Panc1 (cell line): ENCODE measurements around the gene GRIN2A. TPM values are rescaled to one million over a fixed set of nuclear protein-coding genes. Genes with fewer than 3 reads are reported as not detected.

ENCODE experiments used
- ATAC-seq: fragments of 200-7000 bp; cut with Tn5 transposase; 2 replicates; pipeline ENCODE4 v1.9.1; 2020; ENCODE audit warnings: mild to moderate bottlenecking, moderate library complexity
- BruUV-seq: library from RNA; stranded (reverse); fragments of 400-500 nt; replicated peaks from 2 replicates; lab custom pipeline; 2021; lab: Mats Ljungman, UMichigan
- CTCF ChIA-PET: fragments of 300-600 bp; sonication (Branson Sonifier 250); formaldehyde crosslinking; loops from one replicate; lab custom pipeline; 2022; ENCODE audit warnings: antibody characterized with exemption; lab: Charles Lee
- POLR2A ChIA-PET: fragments of 300-600 bp; sonication (Branson Sonifier 250); formaldehyde crosslinking; loops from one replicate; lab custom pipeline; 2022; ENCODE audit warnings: antibody characterized with exemption; lab: Charles Lee
- DNase-seq: peaks from one replicate; pipeline ENCODE4 v3.0.0-alpha.2; 2010; ENCODE audit warnings: low read depth, low spot score
- H3K27ac ChIP-seq: 2 replicates; pipeline ENCODE4 v1.5.1; 2011; ENCODE audit warnings: mild to moderate bottlenecking, low read length, inconsistent platforms
- H3K27me3 ChIP-seq: fragments of 200-500 bp; sonication (Bioruptor generic); 2 replicates; pipeline ENCODE4 v1.6.0; 2014; ENCODE audit warnings: low read length, inconsistent platforms; ENCODE audit not compliant: control insufficient read depth, insufficient read depth
- H3K36me3 ChIP-seq: fragments of 200-500 bp; sonication (Bioruptor generic); 2 replicates; pipeline ENCODE4 v1.5.1; 2014; ENCODE audit warnings: inconsistent platforms, mild to moderate bottlenecking, low read length, moderate library complexity; ENCODE audit not compliant: control insufficient read depth, insufficient read depth
- H3K4me1 ChIP-seq: 2 replicates; pipeline ENCODE4 v1.5.1; 2011; ENCODE audit warnings: inconsistent platforms, mild to moderate bottlenecking, low read length, moderate library complexity; ENCODE audit not compliant: control insufficient read depth, insufficient read depth
- H3K4me3 ChIP-seq, 2 experiments: 2 replicates each; pipeline ENCODE4 v1.5.1; 2011 to 2012; ENCODE audit warnings: low read depth in 2 of 2, low read length in 2 of 2, mild to moderate bottlenecking in 2 of 2, inconsistent platforms in 1 of 2, moderate library complexity in 1 of 2
- H3K9me3 ChIP-seq: fragments of 200-500 bp; sonication (Bioruptor generic); 2 replicates; pipeline ENCODE4 v1.5.1; 2014; ENCODE audit warnings: low read depth, mild to moderate bottlenecking, inconsistent platforms, low read length, moderate library complexity; ENCODE audit not compliant: control insufficient read depth, insufficient read depth
- CTCF ChIP-seq: fragments of 450-650 bp; IDR thresholded peaks from 2 replicates; pipeline ENCODE4 v1.5.1; 2017; ENCODE audit warnings: mild to moderate bottlenecking
- POLR2AphosphoS5 ChIP-seq: IDR thresholded peaks from 2 replicates; pipeline ENCODE4 v1.6.1; 2012; ENCODE audit warnings: mild to moderate bottlenecking, low read depth, low read length, moderate library complexity
- REST ChIP-seq, 2 experiments: IDR thresholded peaks; 2 replicates each; pipeline ENCODE4 v1.6.1; 2011 to 2012; ENCODE audit warnings: low read depth in 2 of 2, control low read depth in 1 of 2, low read length in 1 of 2, mild to moderate bottlenecking in 1 of 2, moderate library complexity in 1 of 2; ENCODE audit not compliant: insufficient read depth in 1 of 2
- SIN3A ChIP-seq: IDR thresholded peaks from 2 replicates; pipeline ENCODE4 v1.6.1; 2012; ENCODE audit warnings: low read depth, mild to moderate bottlenecking, low read length, moderate library complexity, borderline replicate concordance; ENCODE audit not compliant: insufficient read depth
- TCF7L2 ChIP-seq: IDR thresholded peaks from 2 replicates; pipeline ENCODE4 v1.6.1; 2011; ENCODE audit warnings: mild to moderate bottlenecking, low read depth, low read length, inconsistent platforms
- in situ Hi-C: cut with HindIII; loops from 2 replicates; pipeline ENCODE4 v1.10.0; 2016; ENCODE audit warnings: low sequenced_read_pairs, low pct_unique_long_range_greater_than_20kb
- intact Hi-C: fragments of 100-400 bp; cut with micrococcal nuclease; formaldehyde crosslinking; loops from one replicate; pipeline ENCODE4 v1.10.0; 2022; ENCODE audit not compliant: unreplicated experiment
- total RNA-seq: library from RNA; stranded (reverse); gene quantifications from one replicate; pipeline ENCODE4 v1.2.1, GENCODE V29; 2021; ENCODE audit not compliant: unreplicated experiment

Gene GRIN2A
- total RNA-seq, 1 experiment from 2014 or later, result 12.3 TPM

- in situ Hi-C loops, result no loop called here
- DNase-seq (no peak), ATAC-seq (no peak)
- TF ChIP-seq POLR2AphosphoS5, result no peak
- no peak for TF ChIP-seq SIN3A
- no peak for TF ChIP-seq CTCF
- no peak for TF ChIP-seq REST (IDR thresholded peaks at IDR 0.05; ENCODE audit: insufficient read depth in 1 of 2, low read depth in 2 of 2, low read length in 1 of 2)
- TF ChIP-seq TCF7L2, result no peak
- ChIA-PET CTCF (interaction anchor here (0.5 to 0.6 kb wide), 2 partner anchors 85 to 100 kb away, joined by 3 read pairs; no protein-coding TSS in a partner anchor), POLR2A (no interaction called here)
- Histone ChIP-seq H3K27me3 (no peaks in the 10 kb centered on the region), H3K4me1 (peaks cover 7% of the 10 kb centered on the region), H3K27ac (no peak overlapping the region; the same call in 1 of the 2 replicates), H3K36me3 (no peaks in the 10 kb centered on the region), H3K4me3 (no peak overlapping the region), H3K9me3 (no peaks in the 10 kb centered on the region)
- BruUV-seq, result no TSS peak
- intact Hi-C loops, result loop anchor here (5.0 kb wide), 1 partner anchor 146 kb away; no protein-coding TSS in a partner anchor
These were observed 3.7 kb downstream of the GRIN2A start for GRCh38 chr16:10178526-10178925.

- Histone ChIP-seq H3K27me3 (no peaks in the 10 kb centered on the region), H3K9me3 (no peaks in the 10 kb centered on the region), H3K4me3 (no peak overlapping the region), H3K4me1 (peaks cover 7% of the 10 kb centered on the region), H3K36me3 (no peaks in the 10 kb centered on the region), H3K27ac (no peak overlapping the region; the same call in 1 of the 2 replicates)
- ChIA-PET POLR2A (no interaction called here), CTCF (interaction anchor here (0.5 to 0.6 kb wide), 2 partner anchors 84 to 99 kb away, joined by 3 read pairs; no protein-coding TSS in a partner anchor)
- DNase-seq (no peak), ATAC-seq (no peak)
- no peak for TF ChIP-seq REST (IDR thresholded peaks at IDR 0.05; ENCODE audit: insufficient read depth in 1 of 2, low read depth in 2 of 2, low read length in 1 of 2)
- no peak for TF ChIP-seq TCF7L2
- TF ChIP-seq SIN3A, result no peak
- no peak for TF ChIP-seq POLR2AphosphoS5
- no peak for TF ChIP-seq CTCF
- in situ Hi-C loops (no loop called here), intact Hi-C loops (loop anchor here (5.0 kb wide), 1 partner anchor 146 kb away; no protein-coding TSS in a partner anchor)
- no TSS peak for BruUV-seq
These were observed 4.1 kb downstream of the GRIN2A start for GRCh38 chr16:10178080-10178479.
